Osteocyte (in vitro differentiated cells): ENCODE data around the gene PPP1R13B. TPM values are rescaled to one million over a fixed set of nuclear protein-coding genes. Genes with fewer than 3 reads are reported as not detected.
A peak's percentile ranks its signal among the peaks of the same experiment; 100 is the strongest.

Experiments
- DNase-seq: peaks from one replicate; pipeline ENCODE4 v3.0.0; 2021; ENCODE audit warnings: mixed read lengths; ENCODE audit not compliant: unreplicated experiment; ENCODE audit errors: extremely low spot score
- H3K27ac Mint-ChIP-seq: one replicate; pipeline ENCODE4 v1.8.0; 2021; ENCODE audit warnings: mild to moderate bottlenecking, mixed read lengths; ENCODE audit not compliant: unreplicated experiment
- H3K27me3 Mint-ChIP-seq: one replicate; pipeline ENCODE4 v1.8.0; 2021; ENCODE audit warnings: mixed read lengths; ENCODE audit not compliant: unreplicated experiment
- H3K36me3 Mint-ChIP-seq: one replicate; pipeline ENCODE4 v1.8.0; 2021; ENCODE audit warnings: mixed read lengths; ENCODE audit not compliant: unreplicated experiment
- H3K4me1 Mint-ChIP-seq: one replicate; pipeline ENCODE4 v1.8.0; 2021; ENCODE audit warnings: mixed read lengths; ENCODE audit not compliant: unreplicated experiment
- H3K4me3 Mint-ChIP-seq: one replicate; pipeline ENCODE4 v1.8.0; 2021; ENCODE audit warnings: mild to moderate bottlenecking, moderate library complexity, mixed read lengths; ENCODE audit not compliant: unreplicated experiment
- H3K9me3 Mint-ChIP-seq: one replicate; pipeline ENCODE4 v1.8.0; 2021; ENCODE audit warnings: mixed read lengths; ENCODE audit not compliant: unreplicated experiment
- CTCF ChIP-seq: fragments of 200-600 bp; sonication (generic); IDR thresholded peaks from 2 replicates; pipeline ENCODE4 v1.5.0; 2021; ENCODE audit warnings: antibody characterized with exemption, mild to moderate bottlenecking, moderate library complexity
- total RNA-seq: library from RNA; stranded (reverse); gene quantifications from 2 replicates; pipeline ENCODE4 v1.2.1, GENCODE V29; 2021

Gene PPP1R13B
- total RNA-seq, 1 donor from 2014 or later = 7.9 TPM

GRCh38 chr14:103719751-103720150 is 127.6 kb downstream of the PPP1R13B start:
- H3K9me3 Mint-ChIP-seq = no peaks in the 10 kb centered on the region
- H3K36me3 Mint-ChIP-seq = no peaks in the 10 kb centered on the region
- no peak for DNase-seq
- TF ChIP-seq CTCF = no peak
- H3K4me3 Mint-ChIP-seq = no peak overlapping the region
- peaks cover 52% of the 10 kb centered on the region for H3K4me1 Mint-ChIP-seq
- no peak overlapping the region for H3K27ac Mint-ChIP-seq
- H3K27me3 Mint-ChIP-seq = no peaks in the 10 kb centered on the region

DNA sequence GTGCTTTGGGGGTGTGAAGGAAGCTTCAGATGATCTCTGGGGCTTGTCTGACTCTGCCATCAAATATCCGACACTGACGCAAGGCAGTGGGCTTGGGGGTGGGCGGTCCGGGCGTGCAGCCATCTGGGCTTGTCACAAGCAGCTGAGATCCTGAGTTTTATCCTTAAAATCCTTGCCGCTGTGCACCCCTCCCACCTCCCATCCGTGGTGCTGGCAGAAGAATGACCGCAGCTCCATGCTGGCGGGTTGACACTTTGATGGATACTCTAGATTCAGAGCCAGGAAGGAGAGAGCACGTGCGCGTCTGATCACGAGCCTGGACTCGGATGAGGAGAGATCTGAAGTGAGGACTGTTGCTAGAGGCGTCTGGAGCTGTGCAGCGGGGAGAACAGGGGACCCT is 128.8 kb downstream of the PPP1R13B start:
- Mint-ChIP-seq H3K4me1 (peaks cover 54% of the 10 kb centered on the region), H3K27me3 (no peaks in the 10 kb centered on the region), H3K36me3 (no peaks in the 10 kb centered on the region), H3K27ac (no peak overlapping the region), H3K9me3 (no peaks in the 10 kb centered on the region), H3K4me3 (no peak overlapping the region)
- no peak for TF ChIP-seq CTCF
- no peak for DNase-seq

- no peak overlapping the region for H3K27ac Mint-ChIP-seq
- H3K27me3 Mint-ChIP-seq = no peaks in the 10 kb centered on the region
- peaks cover 47% of the 10 kb centered on the region for H3K4me1 Mint-ChIP-seq
- TF ChIP-seq CTCF = no peak
- no peaks in the 10 kb centered on the region for H3K9me3 Mint-ChIP-seq
- DNase-seq = no peak
- H3K36me3 Mint-ChIP-seq = no peaks in the 10 kb centered on the region
- H3K4me3 Mint-ChIP-seq = peak overlapping the region; percentile 79
Observed at GRCh38 chr14:103716899-103717411, 130.4 kb downstream of the PPP1R13B start.

DNA sequence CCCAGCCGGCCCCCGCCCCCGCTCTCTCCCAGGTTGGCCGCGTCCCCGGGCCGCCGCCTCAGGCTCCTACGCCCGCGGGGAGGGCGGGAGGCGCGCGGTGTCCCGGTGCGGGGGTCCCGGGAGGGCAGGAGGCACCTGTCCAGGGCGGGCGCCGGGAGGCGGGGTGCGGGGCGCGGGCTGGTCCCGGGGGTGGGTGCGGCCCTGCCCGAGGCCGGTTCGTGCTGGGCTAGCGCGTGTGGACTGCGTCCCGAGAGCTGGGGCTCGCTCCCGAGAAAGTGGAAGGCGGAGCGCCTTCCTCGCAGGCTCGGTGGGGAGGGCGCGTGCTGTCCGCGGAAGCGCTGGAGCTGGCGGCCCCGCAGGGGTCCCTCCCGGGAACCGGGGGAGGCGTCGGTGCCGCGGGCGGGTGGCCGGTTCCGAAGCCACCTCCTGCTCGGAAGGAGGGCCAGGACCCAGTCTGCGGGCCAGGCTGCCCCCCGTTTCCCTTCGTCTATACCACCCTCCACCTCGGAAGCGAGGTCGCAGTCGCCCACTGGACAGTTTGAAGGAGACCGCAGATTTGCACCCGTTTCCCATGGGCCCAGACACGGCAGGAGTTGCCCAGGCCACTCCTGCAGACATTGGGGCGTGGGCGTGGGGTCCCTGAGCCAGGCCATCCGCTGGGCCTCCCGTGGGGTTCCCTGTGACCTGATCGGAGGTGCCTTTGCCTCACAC is 131.1 kb downstream of the PPP1R13B start:
- peaks cover 42% of the 10 kb centered on the region for H3K4me1 Mint-ChIP-seq
- peak overlapping the region; percentile 79 for H3K4me3 Mint-ChIP-seq
- no peaks in the 10 kb centered on the region for H3K36me3 Mint-ChIP-seq
- peak overlapping the region; percentile 35 for H3K27ac Mint-ChIP-seq
- TF ChIP-seq CTCF = no peak
- no peak for DNase-seq
- no peaks in the 10 kb centered on the region for H3K9me3 Mint-ChIP-seq
- H3K27me3 Mint-ChIP-seq = no peaks in the 10 kb centered on the region

- H3K9me3 Mint-ChIP-seq = no peaks in the 10 kb centered on the region
- no peak for TF ChIP-seq CTCF
- peak within 1 kb of the TSS; percentile 68 for H3K27ac Mint-ChIP-seq
- H3K4me3 Mint-ChIP-seq = peak within 1 kb of the TSS; percentile 79
- DNase-seq = peak; percentile 100
- H3K36me3 Mint-ChIP-seq = no peaks in the 10 kb centered on the region
- H3K4me1 Mint-ChIP-seq = peaks cover 44% of the 10 kb centered on the region
- no peaks in the 10 kb centered on the region for H3K27me3 Mint-ChIP-seq
Observed at GRCh38 chr14:103715052-103716000, 132.0 kb downstream of the PPP1R13B start, which contains the start of the genes XRCC3 and ZFYVE21. Gene XRCC3, minus strand, starts transcription at chr14:103715451. Its CDS starts 4,364 bp downstream, at chr14:103711087. Gene ZFYVE21, plus strand, starts transcription at chr14:103715810. Its CDS starts 32 bp downstream, at chr14:103715842.
